SJSA1 (cell line): Measurements from ENCODE around the gene CDK10. TPM values are rescaled to one million over a fixed set of nuclear protein-coding genes. Genes with fewer than 3 reads are reported as not detected.
A peak's percentile ranks its signal among the peaks of the same experiment; 100 is the strongest.
"Not testable (repeated sequence)": the region's sequence is repeated elsewhere in the genome, so short reads cannot be mapped to it uniquely, and the experiment has no call there.

ENCODE experiments used
- DNase-seq, 2 experiments: peaks; one replicate each; pipeline ENCODE4 v3.0.0-alpha.2; 2015 to 2020; ENCODE audit warnings: low spot score in 2 of 2, low read depth in 1 of 2
- H3K27ac ChIP-seq: fragments of 250-450 bp; sonication (Bioruptor Pico); 2 replicates; pipeline ENCODE4 v1.5.1; 2020; ENCODE audit warnings: mild to moderate bottlenecking, moderate library complexity
- H3K27me3 ChIP-seq: fragments of 250-450 bp; sonication (Bioruptor Pico); replicated peaks from 2 replicates; pipeline ENCODE4 v1.5.1; 2020; ENCODE audit warnings: mild to moderate bottlenecking, moderate library complexity
- H3K36me3 ChIP-seq: fragments of 250-450 bp; sonication (Bioruptor Pico); 2 replicates; pipeline ENCODE4 v1.5.1; 2020; ENCODE audit warnings: mild to moderate bottlenecking
- H3K4me1 ChIP-seq: fragments of 250-450 bp; sonication (Bioruptor Pico); replicated peaks from 2 replicates; pipeline ENCODE4 v1.6.1; 2021; ENCODE audit warnings: mild to moderate bottlenecking
- H3K4me3 ChIP-seq: fragments of 250-450 bp; sonication (Bioruptor Pico); 2 replicates; pipeline ENCODE4 v1.5.1; 2020; ENCODE audit warnings: mild to moderate bottlenecking
- H3K9me3 ChIP-seq: fragments of 250-450 bp; sonication (Bioruptor Pico); replicated peaks from 2 replicates; pipeline ENCODE4 v1.5.1; 2020; ENCODE audit warnings: mild to moderate bottlenecking
- total RNA-seq: library from RNA; depleted of rRNA; stranded (reverse); fragments of >200 nt; shearing (Covaris generic); gene quantifications from 2 replicates; pipeline ENCODE4 v1.2.3, GENCODE V29; 2014

CDK10 gene
- total RNA-seq, 1 experiment from 2014 or later = 26.8 TPM

GRCh38 chr16:89656435-89657121, 29.9 kb upstream of the CDK10 start:
- no peak for DNase-seq
- H3K36me3 ChIP-seq = peaks cover 61% of the 10 kb centered on the region
- no peaks in the 10 kb centered on the region for H3K9me3 ChIP-seq
- peaks cover 13% of the 10 kb centered on the region for H3K4me1 ChIP-seq
- H3K27me3 ChIP-seq = no peaks in the 10 kb centered on the region
- H3K27ac ChIP-seq = no peak overlapping the region
- H3K4me3 ChIP-seq = peak overlapping the region; percentile 91

- Histone ChIP-seq H3K27ac (peak within 1 kb of the TSS; percentile 63), H3K36me3 (peaks cover 64% of the 10 kb centered on the region), H3K9me3 (no peaks in the 10 kb centered on the region), H3K4me3 (peak within 1 kb of the TSS; percentile 91), H3K27me3 (no peaks in the 10 kb centered on the region), H3K4me1 (peaks cover 13% of the 10 kb centered on the region)
- DNase-seq = peak; percentile 92 to 96
Measured at GRCh38 chr16:89657442-89658220, 28.9 kb upstream of the CDK10 start, which contains the start of the genes CHMP1A and SPATA33. CHMP1A (minus strand) TSS chr16:89657708; CDS start chr16:89657588, 120 bp downstream. SPATA33 (plus strand) TSS chr16:89657836; CDS start chr16:89657912, 76 bp downstream.

- H3K27ac ChIP-seq = peak overlapping the region; percentile 63
- no peaks in the 10 kb centered on the region for H3K27me3 ChIP-seq
- no peaks in the 10 kb centered on the region for H3K9me3 ChIP-seq
- DNase-seq = peak in 1 of 2 experiments; percentile 60
- peaks cover 67% of the 10 kb centered on the region for H3K36me3 ChIP-seq
- peak overlapping the region; percentile 91 for H3K4me3 ChIP-seq
- peaks cover 13% of the 10 kb centered on the region for H3K4me1 ChIP-seq
Measured at GRCh38 chr16:89658221-89658879, 28.1 kb upstream of the CDK10 start.

- Histone ChIP-seq H3K27me3 (no peaks in the 10 kb centered on the region), H3K36me3 (peaks cover 76% of the 10 kb centered on the region), H3K9me3 (no peaks in the 10 kb centered on the region), H3K4me1 (peaks cover 13% of the 10 kb centered on the region), H3K27ac (no peak overlapping the region), H3K4me3 (no peak overlapping the region)
- no peak for DNase-seq
Measured at GRCh38 chr16:89660146-89660545, 26.3 kb upstream of the CDK10 start.

GRCh38 chr16:89661215-89661614, 25.3 kb upstream of the CDK10 start:
- no peak for DNase-seq

GRCh38 chr16:89664238-89664637, 22.3 kb upstream of the CDK10 start:
- not testable (repeated sequence) for DNase-seq, H3K4me3 ChIP-seq, H3K27me3 ChIP-seq

More at GRCh38 chr16:89661215-89661614, 25.3 kb upstream of the CDK10 start:
- Histone ChIP-seq H3K36me3 (peaks cover 70% of the 10 kb centered on the region), H3K9me3 (no peaks in the 10 kb centered on the region), H3K4me1 (peaks cover 11% of the 10 kb centered on the region), H3K27me3 (no peaks in the 10 kb centered on the region), H3K27ac (no peak overlapping the region), H3K4me3 (no peak overlapping the region)

GRCh38 chr16:89667000-89667399, 19.5 kb upstream of the CDK10 start:
- H3K27me3 ChIP-seq, H3K4me1 ChIP-seq, H3K9me3 ChIP-seq, H3K27ac ChIP-seq, H3K4me3 ChIP-seq: not testable (repeated sequence)
- peak in 1 of 2 experiments; percentile 30 for DNase-seq
- H3K36me3 ChIP-seq = peaks cover 26% of the 10 kb centered on the region

More at GRCh38 chr16:89664238-89664637, 22.3 kb upstream of the CDK10 start:
- not testable (repeated sequence) for H3K9me3 ChIP-seq, H3K27ac ChIP-seq, H3K4me1 ChIP-seq
- peaks cover 53% of the 10 kb centered on the region for H3K36me3 ChIP-seq

- Histone ChIP-seq H3K4me1 (no peaks in the 10 kb centered on the region), H3K36me3 (peaks cover 21% of the 10 kb centered on the region), H3K9me3 (no peaks in the 10 kb centered on the region), H3K27ac (no peak overlapping the region), H3K4me3 (no peak overlapping the region), H3K27me3 (no peaks in the 10 kb centered on the region)
- no peak for DNase-seq
Measured at GRCh38 chr16:89667633-89668032, 18.9 kb upstream of the CDK10 start.

- Histone ChIP-seq H3K4me3 (no peak overlapping the region), H3K27ac (no peak overlapping the region), H3K4me1 (no peaks in the 10 kb centered on the region), H3K27me3 (no peaks in the 10 kb centered on the region), H3K36me3 (peaks cover 10% of the 10 kb centered on the region), H3K9me3 (no peaks in the 10 kb centered on the region)
- DNase-seq = no peak
Measured at GRCh38 chr16:89668790-89669158, 17.7 kb upstream of the CDK10 start.

- no peaks in the 10 kb centered on the region for H3K9me3 ChIP-seq
- H3K36me3 ChIP-seq = peaks cover 4% of the 10 kb centered on the region
- no peaks in the 10 kb centered on the region for H3K4me1 ChIP-seq
- DNase-seq = no peak
- H3K27me3 ChIP-seq = no peaks in the 10 kb centered on the region
- H3K27ac ChIP-seq = no peak overlapping the region
- H3K4me3 ChIP-seq = no peak overlapping the region
Measured at GRCh38 chr16:89669755-89670154, 16.7 kb upstream of the CDK10 start.

GRCh38 chr16:89670496-89671431, 15.7 kb upstream of the CDK10 start:
- no peaks in the 10 kb centered on the region for H3K4me1 ChIP-seq
- H3K27ac ChIP-seq = no peak overlapping the region
- no peaks in the 10 kb centered on the region for H3K9me3 ChIP-seq
- no peak overlapping the region for H3K4me3 ChIP-seq
- H3K27me3 ChIP-seq = no peaks in the 10 kb centered on the region
- no peaks in the 10 kb centered on the region; the same call in 1 of the 2 replicates for H3K36me3 ChIP-seq
- DNase-seq = no peak

- not testable (repeated sequence) for H3K27me3 ChIP-seq, H3K36me3 ChIP-seq, DNase-seq, H3K27ac ChIP-seq, H3K9me3 ChIP-seq, H3K4me3 ChIP-seq, H3K4me1 ChIP-seq
Measured at GRCh38 chr16:89671565-89671964, 14.9 kb upstream of the CDK10 start.
